ENCODE data around the gene SHROOM3.

The SHROOM3 gene

DNA sequence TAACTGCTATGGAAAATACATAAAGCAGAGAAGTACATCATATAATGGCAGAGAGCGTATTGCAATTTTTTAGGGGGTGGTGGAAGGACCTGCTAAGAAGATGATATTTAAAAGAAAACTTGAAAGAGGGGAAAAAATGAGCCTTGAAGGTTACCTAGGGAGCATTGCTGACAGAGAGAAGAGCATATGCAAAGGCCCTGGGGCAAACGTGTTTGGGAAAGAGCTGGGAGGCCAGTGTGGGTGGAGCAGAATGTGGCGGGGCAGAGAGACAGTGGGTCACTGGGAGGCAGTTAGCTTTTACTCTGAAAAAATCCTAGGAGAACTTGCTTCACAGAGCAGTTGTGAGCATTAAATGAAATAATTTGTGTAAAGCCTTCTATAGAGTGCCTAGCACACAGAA lies 157.0 kb downstream of the SHROOM3 start:
- no peak for DNase-seq (ENCODE audit: extremely low read depth, insufficient read length)
- no peak overlapping the region for H3K4me3 ChIP-seq (replicated peaks; ENCODE audit: low read depth, low read length)
- no peak for TF ChIP-seq CTCF (IDR thresholded peaks at IDR 0.05; ENCODE audit: insufficient read depth, low read length, poor library complexity, severe bottlenecking)
- no peaks in the 10 kb centered on the region for H3K27me3 ChIP-seq (replicated peaks; ENCODE audit: control insufficient read depth, insufficient read depth, low read length)
- no peaks in the 10 kb centered on the region for H3K36me3 ChIP-seq (ENCODE audit: control insufficient read depth, insufficient read depth, low read length)

- no peak for TF ChIP-seq CTCF (IDR thresholded peaks at IDR 0.05; ENCODE audit: insufficient read depth, low read length, poor library complexity, severe bottlenecking)
- no peak for DNase-seq (ENCODE audit: extremely low read depth, insufficient read length)
- no peaks in the 10 kb centered on the region for H3K36me3 ChIP-seq (ENCODE audit: control insufficient read depth, insufficient read depth, low read length)
- H3K4me3 ChIP-seq (replicated peaks; ENCODE audit: low read depth, low read length) = no peak overlapping the region
- H3K27me3 ChIP-seq (replicated peaks; ENCODE audit: control insufficient read depth, insufficient read depth, low read length) = no peaks in the 10 kb centered on the region
Observed at GRCh38 chr4:76592460-76592859, 157.4 kb downstream of the SHROOM3 start.

DNA sequence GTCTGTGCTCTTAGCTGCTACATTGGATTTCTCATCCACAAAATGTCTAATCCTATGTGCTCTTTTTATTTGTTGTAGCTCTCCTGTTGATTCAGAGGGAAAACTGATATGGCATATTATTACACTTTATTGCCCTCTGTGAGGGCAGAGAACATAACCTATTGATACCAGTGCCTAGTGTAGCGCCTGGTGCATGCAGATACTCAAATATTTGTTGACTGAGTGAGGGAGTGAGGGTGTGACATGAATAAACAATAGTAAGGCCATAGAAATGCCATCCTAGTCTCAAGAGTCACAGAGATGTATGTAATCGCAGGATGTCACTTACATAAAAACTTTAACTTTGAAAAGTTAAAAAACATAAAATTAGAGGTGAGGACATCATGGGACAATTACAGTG lies 159.1 kb downstream of the SHROOM3 start:
- DNase-seq (ENCODE audit: extremely low read depth, insufficient read length) = no peak
- no peaks in the 10 kb centered on the region for H3K27me3 ChIP-seq (replicated peaks; ENCODE audit: control insufficient read depth, insufficient read depth, low read length)
- TF ChIP-seq CTCF (IDR thresholded peaks at IDR 0.05; ENCODE audit: insufficient read depth, low read length, poor library complexity, severe bottlenecking) = no peak
- no peaks in the 10 kb centered on the region for H3K36me3 ChIP-seq (ENCODE audit: control insufficient read depth, insufficient read depth, low read length)
- H3K4me3 ChIP-seq (replicated peaks; ENCODE audit: low read depth, low read length) = no peak overlapping the region

GRCh38 chr4:76595435-76595834 lies 160.4 kb downstream of the SHROOM3 start:
- no peak for TF ChIP-seq CTCF (IDR thresholded peaks at IDR 0.05; ENCODE audit: insufficient read depth, low read length, poor library complexity, severe bottlenecking)
- no peaks in the 10 kb centered on the region for H3K27me3 ChIP-seq (replicated peaks; ENCODE audit: control insufficient read depth, insufficient read depth, low read length)
- H3K36me3 ChIP-seq (ENCODE audit: control insufficient read depth, insufficient read depth, low read length) = no peaks in the 10 kb centered on the region
- H3K4me3 ChIP-seq (replicated peaks; ENCODE audit: low read depth, low read length) = no peak overlapping the region
- no peak for DNase-seq (ENCODE audit: extremely low read depth, insufficient read length)

GRCh38 chr4:76596713-76597112 lies 161.7 kb downstream of the SHROOM3 start:
- TF ChIP-seq CTCF (IDR thresholded peaks at IDR 0.05; ENCODE audit: insufficient read depth, low read length, poor library complexity, severe bottlenecking) = no peak
- H3K36me3 ChIP-seq (ENCODE audit: control insufficient read depth, insufficient read depth, low read length) = no peaks in the 10 kb centered on the region
- H3K4me3 ChIP-seq (replicated peaks; ENCODE audit: low read depth, low read length) = no peak overlapping the region
- no peaks in the 10 kb centered on the region for H3K27me3 ChIP-seq (replicated peaks; ENCODE audit: control insufficient read depth, insufficient read depth, low read length)
- no peak for DNase-seq (ENCODE audit: extremely low read depth, insufficient read length)

GRCh38 chr4:76597423-76597979 lies 162.5 kb downstream of the SHROOM3 start:
- TF ChIP-seq CTCF (IDR thresholded peaks at IDR 0.05; ENCODE audit: insufficient read depth, low read length, poor library complexity, severe bottlenecking) = no peak
- no peak overlapping the region for H3K4me3 ChIP-seq (replicated peaks; ENCODE audit: low read depth, low read length)
- H3K36me3 ChIP-seq (ENCODE audit: control insufficient read depth, insufficient read depth, low read length) = no peaks in the 10 kb centered on the region
- H3K27me3 ChIP-seq (replicated peaks; ENCODE audit: control insufficient read depth, insufficient read depth, low read length) = no peaks in the 10 kb centered on the region
- no peak for DNase-seq (ENCODE audit: extremely low read depth, insufficient read length)

All from GM06990 (cell line).